Fibroblast of lung (primary cell): ENCODE data around the gene COL5A2.

ENCODE experiments used
- CTCF ChIP-seq, 2 donors: IDR thresholded peaks in 1 of 2; conservative IDR thresholded peaks in 1 of 2; 1 replicate in 1 of 2; 2 replicates in 1 of 2; pipeline ENCODE4 v1.5.1; 2011 to 2012; ENCODE audit warnings: low read length in 2 of 2, control low read depth in 1 of 2, inconsistent platforms in 1 of 2, low read depth in 1 of 2, mild to moderate bottlenecking in 1 of 2
- EZH2 ChIP-seq: IDR thresholded peaks from 2 replicates; pipeline ENCODE4 v1.5.1; 2012; ENCODE audit warnings: low read length, control low read depth, mild to moderate bottlenecking; ENCODE audit errors: missing control alignments

GRCh38 chr2:189178054-189178453 is 1.5 kb downstream of the COL5A2 start:
- TF ChIP-seq CTCF (conservative IDR thresholded peaks at IDR 0.05 in 1 of 2, IDR thresholded peaks at IDR 0.05 in 1 of 2; ENCODE audit: low read depth in 1 of 2, low read length in 2 of 2): peak; percentile 22 to 44
- no peak for TF ChIP-seq EZH2
